ENCODE results near the gene FMNL3. TPM values are rescaled to one million over a fixed set of nuclear protein-coding genes. Genes with fewer than 3 reads are reported as not detected.

FMNL3 gene
- polyA plus RNA-seq, 1 of the 3 experiments (the other 2 are of a cell fraction): 10.2 TPM

- Histone ChIP-seq H3K9ac (no peak overlapping the region), H3K9me2 (no peaks in the 10 kb centered on the region), H3K4me2 (no peak overlapping the region), H3K9me3 (no peaks in the 10 kb centered on the region), H2AFZ (ENCODE audit: low read depth) (no peak overlapping the region), H3K27ac (ENCODE audit: low read depth in 2 of 2, low read length in 1 of 2) (no peak overlapping the region), H3K27me3 (ENCODE audit: insufficient read depth) (no peaks in the 10 kb centered on the region), H3K79me2 (ENCODE audit: insufficient read depth) (peaks cover 100% of the 10 kb centered on the region), H3F3A (replicated peaks; ENCODE audit: insufficient read depth) (peaks cover 25% of the 10 kb centered on the region), H3K4me3 (ENCODE audit: low read depth in 2 of 2, low read length in 1 of 2) (no peak overlapping the region), H4K20me1 (ENCODE audit: insufficient read depth) (peaks cover 100% of the 10 kb centered on the region), H3K36me3 (replicated peaks in 1 of 2; ENCODE audit: control insufficient read depth in 1 of 2, insufficient read depth in 2 of 2, low read length in 1 of 2) (peaks cover 26 to 44% of the 10 kb centered on the region in 2 experiments), H3K4me1 (ENCODE audit: control insufficient read depth in 1 of 2, insufficient read depth in 2 of 2, low read depth in 1 of 2, low read length in 1 of 2) (peaks cover 9 to 22% of the 10 kb centered on the region in 2 experiments)
- ChIA-PET POLR2A (no interaction called here), CTCF (interaction anchor here (1.2 to 4.4 kb wide), 5 partner anchors 14 to 390 kb away, joined by 3 to 22 read pairs (median 3); partner anchors contain the start of genes FMNL3 and PRPF40B)
- 83% methylated on average over 1 of the region's 1 CpG for WGBS (ENCODE audit: low lambda C conversion rate)
- TF ChIP-seq POLR2AphosphoS5 (IDR thresholded peaks at IDR 0.05; ENCODE audit: low read depth, low read length): no peak
- TF ChIP-seq MAX (IDR thresholded peaks at IDR 0.05; ENCODE audit: low read depth): no peak
- TF ChIP-seq REST (IDR thresholded peaks at IDR 0.05; ENCODE audit: low read depth, low read length): no peak
- TF ChIP-seq CHD2 (IDR thresholded peaks at IDR 0.05; ENCODE audit: low read length, partially characterized antibody): no peak
- TF ChIP-seq SIN3A (IDR thresholded peaks at IDR 0.05; ENCODE audit: borderline replicate concordance, low read depth, low read length): no peak
- no peak for TF ChIP-seq YY1 (IDR thresholded peaks at IDR 0.05; ENCODE audit: low read depth)
- no peak for DNase-seq
Measured at GRCh38 chr12:49748306-49748705, 41.1 kb upstream of the FMNL3 start.

- H3K4me2 ChIP-seq: peak overlapping the region; percentile 30
- no peaks in the 10 kb centered on the region for H3K9me3 ChIP-seq
- no peaks in the 10 kb centered on the region for H3K27me3 ChIP-seq (ENCODE audit: insufficient read depth)
- H3K4me1 ChIP-seq (ENCODE audit: control insufficient read depth in 1 of 2, insufficient read depth in 2 of 2, low read depth in 1 of 2, low read length in 1 of 2): peaks cover 13% of the 10 kb centered on the region in 2 experiments
- H4K20me1 ChIP-seq (ENCODE audit: insufficient read depth): peaks cover 78% of the 10 kb centered on the region
- H3K79me2 ChIP-seq (ENCODE audit: insufficient read depth): peaks cover 77% of the 10 kb centered on the region
- H2AFZ ChIP-seq (ENCODE audit: low read depth): no peak overlapping the region
- H3K27ac ChIP-seq (ENCODE audit: low read depth in 2 of 2, low read length in 1 of 2): peak overlapping the region in 1 of 2 experiments; percentile 2; a peak in 1 of 4 replicates
- DNase-seq: no peak
- peaks cover 7 to 25% of the 10 kb centered on the region in 2 experiments for H3K36me3 ChIP-seq (replicated peaks in 1 of 2; ENCODE audit: control insufficient read depth in 1 of 2, insufficient read depth in 2 of 2, low read length in 1 of 2)
- WGBS (ENCODE audit: low lambda C conversion rate): 80% methylated on average over 3 of the region's 3 CpGs
- H3K9me2 ChIP-seq: no peaks in the 10 kb centered on the region
- TF ChIP-seq PBX3 (IDR thresholded peaks at IDR 0.05): no peak
- TF ChIP-seq EZH2phosphoT487 (IDR thresholded peaks at IDR 0.05; ENCODE audit: borderline replicate concordance, low read depth): no peak
- no peak for TF ChIP-seq JUND (IDR thresholded peaks at IDR 0.05)
- TF ChIP-seq GATA2 (CRISPR knock-in tag; IDR thresholded peaks at IDR 0.05): no peak
- no peak for TF ChIP-seq ZBTB33 (IDR thresholded peaks at IDR 0.05; ENCODE audit: borderline replicate concordance, low read depth)
- TF ChIP-seq RXRA (IDR thresholded peaks at IDR 0.05; ENCODE audit: borderline replicate concordance, low read depth): no peak
- TF ChIP-seq TEAD4 (IDR thresholded peaks at IDR 0.05; ENCODE audit: borderline replicate concordance, insufficient read depth): no peak
- TF ChIP-seq MAX (IDR thresholded peaks at IDR 0.05; ENCODE audit: low read depth): no peak
- H3F3A ChIP-seq (replicated peaks; ENCODE audit: insufficient read depth): peaks cover 19% of the 10 kb centered on the region
- ChIA-PET CTCF (interaction anchor here (1.4 to 2.7 kb wide), 5 partner anchors 18 to 108 kb away, joined by 4 to 13 read pairs (median 9); no protein-coding TSS in a partner anchor), POLR2A (interaction anchor here (0.8 kb wide), 1 partner anchor 159 kb away, joined by 3 read pairs; no protein-coding TSS in a partner anchor)
- no peak overlapping the region for H3K9ac ChIP-seq
- H3K4me3 ChIP-seq (ENCODE audit: low read depth in 2 of 2, low read length in 1 of 2): no peak overlapping the region
Measured at GRCh38 chr12:49744363-49744885, 37.2 kb upstream of the FMNL3 start.
